Nephron progenitor cell (in vitro differentiated cells): Measurements from ENCODE around the gene ENC1.

ENCODE experiments used
- DNase-seq: peaks from one replicate; pipeline ENCODE4 v3.0.0; 2021
- H3K27ac Mint-ChIP-seq: 2 replicates; pipeline ENCODE4 v1.8.0; 2021; ENCODE audit warnings: mild to moderate bottlenecking, moderate library complexity, mixed read lengths
- H3K27me3 Mint-ChIP-seq: 2 replicates; pipeline ENCODE4 v1.8.0; 2021; ENCODE audit warnings: mild to moderate bottlenecking, low read depth, mixed read lengths; ENCODE audit not compliant: poor library complexity
- H3K36me3 Mint-ChIP-seq: 2 replicates; pipeline ENCODE4 v1.8.0; 2021; ENCODE audit warnings: low read depth, mixed read lengths
- H3K4me1 Mint-ChIP-seq: 2 replicates; pipeline ENCODE4 v1.8.0; 2021; ENCODE audit warnings: mixed read lengths
- H3K4me3 Mint-ChIP-seq: 2 replicates; pipeline ENCODE4 v1.8.0; 2021; ENCODE audit warnings: mild to moderate bottlenecking, moderate library complexity, mixed read lengths
- H3K9me3 Mint-ChIP-seq: 2 replicates; pipeline ENCODE4 v1.8.0; 2021; ENCODE audit warnings: mild to moderate bottlenecking, moderate library complexity, mixed read lengths
- TF ChIP-seq, protein P1 (sequence below): fragments of 200-600 bp; sonication (generic); IDR thresholded peaks from 2 replicates; pipeline ENCODE4 v1.5.0; 2021; ENCODE audit warnings: antibody characterized with exemption

The ENC1 gene

GRCh38 chr5:74649421-74649973 lies 9.0 kb upstream of the ENC1 start:
- no peak overlapping the region for H3K27ac Mint-ChIP-seq
- H3K4me3 Mint-ChIP-seq, result no peak overlapping the region

GRCh38 chr5:74648835-74649293 lies 8.3 kb upstream of the ENC1 start:
- DNase-seq, result peak; percentile 36
- Mint-ChIP-seq H3K27me3 (peaks cover 7% of the 10 kb centered on the region), H3K27ac (no peak overlapping the region), H3K4me3 (peak overlapping the region; percentile 48), H3K9me3 (no peaks in the 10 kb centered on the region), H3K4me1 (peaks cover 21% of the 10 kb centered on the region), H3K36me3 (no peaks in the 10 kb centered on the region)
- TF ChIP-seq, protein P1, sequence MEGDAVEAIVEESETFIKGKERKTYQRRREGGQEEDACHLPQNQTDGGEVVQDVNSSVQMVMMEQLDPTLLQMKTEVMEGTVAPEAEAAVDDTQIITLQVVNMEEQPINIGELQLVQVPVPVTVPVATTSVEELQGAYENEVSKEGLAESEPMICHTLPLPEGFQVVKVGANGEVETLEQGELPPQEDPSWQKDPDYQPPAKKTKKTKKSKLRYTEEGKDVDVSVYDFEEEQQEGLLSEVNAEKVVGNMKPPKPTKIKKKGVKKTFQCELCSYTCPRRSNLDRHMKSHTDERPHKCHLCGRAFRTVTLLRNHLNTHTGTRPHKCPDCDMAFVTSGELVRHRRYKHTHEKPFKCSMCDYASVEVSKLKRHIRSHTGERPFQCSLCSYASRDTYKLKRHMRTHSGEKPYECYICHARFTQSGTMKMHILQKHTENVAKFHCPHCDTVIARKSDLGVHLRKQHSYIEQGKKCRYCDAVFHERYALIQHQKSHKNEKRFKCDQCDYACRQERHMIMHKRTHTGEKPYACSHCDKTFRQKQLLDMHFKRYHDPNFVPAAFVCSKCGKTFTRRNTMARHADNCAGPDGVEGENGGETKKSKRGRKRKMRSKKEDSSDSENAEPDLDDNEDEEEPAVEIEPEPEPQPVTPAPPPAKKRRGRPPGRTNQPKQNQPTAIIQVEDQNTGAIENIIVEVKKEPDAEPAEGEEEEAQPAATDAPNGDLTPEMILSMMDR, result peak; percentile 76

More at GRCh38 chr5:74649421-74649973, 9.0 kb upstream of the ENC1 start:
- TF ChIP-seq, protein P1, result no peak
- H3K9me3 Mint-ChIP-seq, result no peaks in the 10 kb centered on the region
- peaks cover 7% of the 10 kb centered on the region for H3K27me3 Mint-ChIP-seq
- no peaks in the 10 kb centered on the region for H3K36me3 Mint-ChIP-seq
- peaks cover 22% of the 10 kb centered on the region for H3K4me1 Mint-ChIP-seq
- DNase-seq, result no peak

DNA sequence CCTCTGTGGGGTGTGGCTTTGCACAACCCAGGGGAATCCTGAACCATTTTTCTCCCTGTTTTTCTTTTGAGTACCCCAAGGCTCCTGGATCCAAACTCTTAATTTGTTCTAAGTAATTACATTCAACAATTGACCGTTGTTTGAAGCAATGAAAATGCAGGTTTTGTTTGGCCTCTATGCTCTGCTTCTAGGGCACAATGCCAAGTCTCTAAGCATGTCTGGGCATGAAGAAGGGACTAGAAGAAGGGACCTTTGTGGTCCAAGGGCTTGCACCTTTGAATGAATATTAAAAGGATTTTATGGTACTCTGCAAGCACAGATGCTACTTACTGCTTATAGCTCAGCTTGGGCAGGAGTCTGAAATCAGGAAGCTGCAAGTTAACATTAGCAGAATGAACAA lies 6.6 kb upstream of the ENC1 start:
- peaks cover 15% of the 10 kb centered on the region for H3K27me3 Mint-ChIP-seq
- H3K4me3 Mint-ChIP-seq, result no peak overlapping the region
- peaks cover 35% of the 10 kb centered on the region for H3K4me1 Mint-ChIP-seq
- H3K36me3 Mint-ChIP-seq, result no peaks in the 10 kb centered on the region
- H3K9me3 Mint-ChIP-seq, result no peaks in the 10 kb centered on the region
- DNase-seq, result no peak
- no peak overlapping the region for H3K27ac Mint-ChIP-seq
- TF ChIP-seq, protein P1, result no peak

DNA sequence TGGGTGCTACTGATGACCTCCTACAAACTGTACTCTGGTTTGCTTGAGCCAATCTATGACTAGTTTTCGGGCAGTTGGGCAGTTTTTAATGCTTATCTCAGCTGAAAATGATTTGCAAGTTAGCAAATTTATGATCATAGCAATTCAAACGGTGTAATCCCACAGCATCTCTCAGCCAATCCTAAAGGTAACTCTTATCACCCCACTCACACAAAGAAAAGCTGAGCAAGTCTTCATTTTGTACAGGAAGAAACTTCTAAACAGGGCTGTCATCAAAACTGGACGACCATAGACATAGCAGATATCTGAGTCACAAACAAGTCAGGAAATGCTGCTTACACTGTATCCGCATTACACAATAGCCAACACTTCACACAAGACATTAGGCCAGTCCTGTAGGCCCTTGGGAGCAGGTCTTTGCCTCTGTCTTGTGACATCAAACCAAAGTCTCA lies 2.6 kb upstream of the ENC1 start:
- Mint-ChIP-seq H3K27me3 (peaks cover 15% of the 10 kb centered on the region), H3K4me1 (peaks cover 41% of the 10 kb centered on the region), H3K4me3 (no peak overlapping the region), H3K36me3 (no peaks in the 10 kb centered on the region), H3K27ac (no peak overlapping the region), H3K9me3 (no peaks in the 10 kb centered on the region)
- TF ChIP-seq, protein P1, result no peak
- no peak for DNase-seq

DNA sequence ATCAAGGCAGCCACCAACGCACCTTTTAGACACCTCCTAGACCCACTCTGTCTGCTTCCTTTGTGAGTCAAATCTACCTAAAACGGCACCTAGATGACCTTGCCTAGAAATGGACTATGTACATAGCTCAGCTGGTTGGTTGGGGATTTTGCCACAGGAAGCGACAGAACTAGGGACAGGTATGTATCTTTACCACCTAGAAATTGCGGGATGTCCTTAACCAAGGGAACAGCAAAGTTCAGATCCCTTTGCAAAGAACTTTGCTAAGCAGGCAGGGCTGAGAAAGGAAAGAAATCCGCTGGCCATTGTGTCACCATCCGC lies 2.0 kb upstream of the ENC1 start:
- TF ChIP-seq, protein P1, result no peak
- Mint-ChIP-seq H3K4me3 (no peak overlapping the region), H3K9me3 (no peaks in the 10 kb centered on the region), H3K27me3 (peaks cover 15% of the 10 kb centered on the region), H3K36me3 (peaks cover 4% of the 10 kb centered on the region), H3K4me1 (peaks cover 46% of the 10 kb centered on the region), H3K27ac (no peak overlapping the region)
- no peak for DNase-seq
